Omental fat pad (tissue), 4 donors: Measurements from ENCODE around the gene KSR1. TPM values are rescaled to one million over a fixed set of nuclear protein-coding genes. Genes with fewer than 3 reads are reported as not detected.
"Not testable (repeated sequence)": the region's sequence is repeated elsewhere in the genome, so short reads cannot be mapped to it uniquely, and the experiment has no call there.

Experiments used
- ATAC-seq: fragments of 150-250 bp; one replicate; pipeline ENCODE4 v1.9.1; 2016; ENCODE audit warnings: mild to moderate bottlenecking, moderate library complexity; ENCODE audit not compliant: low FRiP score
- DNase-seq: peaks from one replicate; pipeline ENCODE4 v3.0.0-alpha.2; 2019; ENCODE audit warnings: low spot score
- total RNA-seq, 4 donors: library from RNA; depleted of rRNA; stranded (reverse); fragments of >200 nt; gene quantifications; one replicate each; pipeline ENCODE4 v1.1.0, GENCODE V29; 2016
- TF ChIP-seq, protein P1 (sequence below), 3 donors: fragments of 450-650 bp; IDR thresholded peaks; one replicate each; pipeline ENCODE4 v1.5.1; 2016 to 2017; ENCODE audit warnings: antibody characterized with exemption in 3 of 3, mild to moderate bottlenecking in 3 of 3, moderate library complexity in 2 of 3

The KSR1 gene
- total RNA-seq, 4 donors from 2014 or later, result 25.8 to 42.3 (median 33.9) TPM

DNA sequence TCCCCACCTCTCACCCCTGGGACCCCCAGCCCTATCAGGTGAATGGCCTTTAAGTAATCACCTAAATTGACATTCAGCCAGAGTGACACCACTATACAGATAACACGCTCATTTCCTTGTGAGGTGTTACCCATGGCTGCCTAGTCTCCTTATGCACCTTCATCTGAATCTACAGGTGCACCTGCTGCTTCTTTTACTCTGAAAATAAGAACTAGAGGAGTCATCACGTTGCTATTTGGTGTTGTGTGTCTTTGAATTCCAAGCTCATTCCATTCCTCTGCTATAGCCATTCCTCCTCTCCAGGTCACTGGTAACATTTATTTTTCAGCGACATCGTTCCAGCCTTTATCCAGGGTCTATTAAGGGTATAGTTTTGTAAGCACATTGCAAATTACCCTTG lies 184.5 kb downstream of the KSR1 start:
- DNase-seq, result no peak
- TF ChIP-seq, protein P1, sequence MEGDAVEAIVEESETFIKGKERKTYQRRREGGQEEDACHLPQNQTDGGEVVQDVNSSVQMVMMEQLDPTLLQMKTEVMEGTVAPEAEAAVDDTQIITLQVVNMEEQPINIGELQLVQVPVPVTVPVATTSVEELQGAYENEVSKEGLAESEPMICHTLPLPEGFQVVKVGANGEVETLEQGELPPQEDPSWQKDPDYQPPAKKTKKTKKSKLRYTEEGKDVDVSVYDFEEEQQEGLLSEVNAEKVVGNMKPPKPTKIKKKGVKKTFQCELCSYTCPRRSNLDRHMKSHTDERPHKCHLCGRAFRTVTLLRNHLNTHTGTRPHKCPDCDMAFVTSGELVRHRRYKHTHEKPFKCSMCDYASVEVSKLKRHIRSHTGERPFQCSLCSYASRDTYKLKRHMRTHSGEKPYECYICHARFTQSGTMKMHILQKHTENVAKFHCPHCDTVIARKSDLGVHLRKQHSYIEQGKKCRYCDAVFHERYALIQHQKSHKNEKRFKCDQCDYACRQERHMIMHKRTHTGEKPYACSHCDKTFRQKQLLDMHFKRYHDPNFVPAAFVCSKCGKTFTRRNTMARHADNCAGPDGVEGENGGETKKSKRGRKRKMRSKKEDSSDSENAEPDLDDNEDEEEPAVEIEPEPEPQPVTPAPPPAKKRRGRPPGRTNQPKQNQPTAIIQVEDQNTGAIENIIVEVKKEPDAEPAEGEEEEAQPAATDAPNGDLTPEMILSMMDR (IDR thresholded peaks at IDR 0.05), result no peak
- no peak for ATAC-seq

DNA sequence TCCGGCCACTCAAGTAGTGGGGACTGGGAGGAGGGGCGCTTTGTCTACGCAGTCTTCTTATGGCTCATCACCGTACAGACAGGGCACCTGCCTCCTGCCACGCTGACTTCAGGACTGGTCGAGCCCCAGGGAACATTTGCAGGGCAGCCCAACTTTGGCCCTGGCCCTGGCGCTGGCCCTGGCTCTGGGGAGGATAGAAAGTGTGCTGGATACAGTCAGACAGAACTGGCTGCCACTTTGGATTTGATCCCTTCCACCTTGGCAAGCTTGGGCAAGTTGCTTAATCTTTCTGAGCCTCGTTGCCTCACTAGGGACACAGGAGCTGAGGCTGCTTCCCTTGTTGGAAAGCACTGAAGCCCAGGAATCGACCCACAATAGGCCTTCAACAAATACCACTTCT lies 188.3 kb downstream of the KSR1 start:
- DNase-seq (no peak), ATAC-seq (no peak)

DNA sequence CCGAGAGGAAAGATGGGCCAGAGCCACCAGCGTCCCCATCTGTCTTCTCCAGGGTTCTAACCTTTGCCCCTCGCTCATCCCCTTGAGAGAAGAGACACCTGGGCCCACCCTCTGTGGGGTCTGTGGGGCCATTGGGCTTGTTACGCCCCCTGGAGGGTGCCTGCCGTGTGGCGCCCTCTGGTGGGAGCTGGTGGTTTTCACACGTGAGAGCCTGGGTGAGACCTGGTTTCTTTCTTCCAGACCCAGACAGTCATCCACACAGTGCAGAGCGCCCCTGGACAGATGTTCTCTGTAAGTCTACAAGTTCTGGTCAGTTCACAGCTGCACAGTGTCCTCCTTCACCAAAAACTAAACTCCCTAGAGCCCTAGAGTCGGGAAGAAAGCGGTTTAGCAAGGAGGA lies 189.4 kb downstream of the KSR1 start:
- not testable (repeated sequence) for ATAC-seq

More for the DNA sequence above, 188.3 kb downstream of the KSR1 start:
- TF ChIP-seq, protein P1 (IDR thresholded peaks at IDR 0.05), result no peak

DNA sequence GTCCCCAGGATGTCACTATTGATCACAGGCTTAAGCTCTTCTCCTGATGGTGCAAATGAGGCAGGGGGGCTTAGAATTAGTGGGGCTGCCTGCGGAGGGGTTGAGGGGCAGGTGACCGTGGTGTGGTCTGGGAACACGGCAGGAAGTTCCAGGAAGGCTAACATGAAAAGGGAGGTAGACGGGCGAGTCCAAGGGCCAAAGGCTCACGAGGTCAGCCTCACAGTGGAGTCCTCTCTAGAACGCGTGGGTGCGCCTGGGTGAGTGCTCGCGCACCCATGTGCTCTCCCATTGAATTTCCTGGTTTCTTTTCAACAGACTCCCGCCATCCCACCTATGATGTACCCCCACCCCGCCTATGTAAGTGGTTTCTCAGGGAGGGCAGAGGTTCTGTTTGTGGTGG lies 190.0 kb downstream of the KSR1 start:
- DNase-seq (no peak), ATAC-seq (no peak)
- TF ChIP-seq, protein P1 (IDR thresholded peaks at IDR 0.05), result no peak

More for the DNA sequence above, 189.4 kb downstream of the KSR1 start:
- DNase-seq, result not testable (repeated sequence)

GRCh38 chr17:27647765-27648164 lies 191.5 kb downstream of the KSR1 start:
- ATAC-seq (no peak), DNase-seq (no peak)
- TF ChIP-seq, protein P1 (IDR thresholded peaks at IDR 0.05), result no peak

GRCh38 chr17:27649111-27649571 lies 192.9 kb downstream of the KSR1 start:
- DNase-seq, ATAC-seq: not testable (repeated sequence)

- ATAC-seq (no peak), DNase-seq (no peak)
- TF ChIP-seq, protein P1 (IDR thresholded peaks at IDR 0.05), result no peak
Observed at GRCh38 chr17:27649929-27650328, 193.7 kb downstream of the KSR1 start.

- ATAC-seq, result no peak
- no peak for DNase-seq
- TF ChIP-seq, protein P1 (IDR thresholded peaks at IDR 0.05), result no peak
Observed at GRCh38 chr17:27650836-27651235, 194.6 kb downstream of the KSR1 start.
